NCI-H748 (cell line): ENCODE data around the gene IFNL4.
"Not testable (repeated sequence)": the region's sequence is repeated elsewhere in the genome, so short reads cannot be mapped to it uniquely, and the experiment has no call there.

Source experiments
- DNase-seq: peaks from one replicate; lab custom pipeline; 2025; ENCODE audit not compliant: unreplicated experiment; lab: John Stamatoyannopoulos, UW

The IFNL4 gene

DNA sequence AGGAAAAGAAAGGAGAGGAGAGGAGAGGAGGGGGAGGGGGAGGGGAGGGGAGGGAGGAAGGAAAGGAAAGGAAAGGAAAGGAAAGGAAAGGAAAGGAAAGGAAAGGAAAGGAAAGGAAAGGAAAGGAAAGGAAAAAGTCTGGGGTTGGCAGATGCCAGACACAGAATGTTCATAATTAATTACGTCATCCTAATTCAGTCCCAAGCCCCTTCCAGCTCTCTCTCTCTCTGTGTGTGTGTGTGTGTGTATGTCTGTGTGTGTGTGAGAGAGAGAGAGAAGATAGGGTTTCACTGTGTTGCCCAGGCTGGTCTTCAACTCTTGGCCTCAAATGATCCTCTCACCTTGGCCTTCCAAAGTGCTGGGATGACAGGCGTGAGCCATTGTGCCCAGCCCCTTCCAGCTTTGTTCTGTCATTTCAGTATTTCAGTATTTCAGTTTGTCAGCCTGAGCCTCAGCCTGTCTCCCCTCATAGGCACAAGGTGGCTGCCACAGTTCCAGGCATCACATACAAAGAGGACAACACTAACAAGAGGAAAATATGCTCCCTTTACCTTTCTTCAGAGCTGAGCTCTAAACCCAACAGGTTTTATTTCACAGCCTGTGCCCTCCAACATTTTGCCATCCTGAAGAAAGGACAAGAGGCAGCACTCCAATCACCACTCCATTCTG is 18.4 kb downstream of the IFNL4 start:
- no peak for DNase-seq

DNA sequence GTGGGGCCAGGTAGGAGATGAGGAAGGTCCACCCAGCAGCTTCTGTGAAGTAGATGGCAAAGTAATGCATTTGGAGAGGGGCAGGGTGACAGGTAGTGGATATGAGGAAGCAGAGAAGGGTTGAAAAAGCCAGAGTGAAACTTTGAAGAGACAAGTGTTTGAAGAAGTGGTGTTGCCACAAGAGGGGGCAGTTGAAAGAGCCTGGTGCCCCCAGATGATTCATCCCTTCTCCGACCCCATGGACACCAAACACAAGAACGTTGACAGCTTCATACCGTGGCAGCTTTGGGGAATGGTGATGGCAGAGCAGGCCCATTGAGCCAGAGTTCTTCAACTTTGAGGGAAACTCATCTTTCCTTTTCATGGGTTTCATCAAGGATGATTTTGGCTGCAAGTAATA is 23.7 kb downstream of the IFNL4 start:
- DNase-seq: no peak

DNA sequence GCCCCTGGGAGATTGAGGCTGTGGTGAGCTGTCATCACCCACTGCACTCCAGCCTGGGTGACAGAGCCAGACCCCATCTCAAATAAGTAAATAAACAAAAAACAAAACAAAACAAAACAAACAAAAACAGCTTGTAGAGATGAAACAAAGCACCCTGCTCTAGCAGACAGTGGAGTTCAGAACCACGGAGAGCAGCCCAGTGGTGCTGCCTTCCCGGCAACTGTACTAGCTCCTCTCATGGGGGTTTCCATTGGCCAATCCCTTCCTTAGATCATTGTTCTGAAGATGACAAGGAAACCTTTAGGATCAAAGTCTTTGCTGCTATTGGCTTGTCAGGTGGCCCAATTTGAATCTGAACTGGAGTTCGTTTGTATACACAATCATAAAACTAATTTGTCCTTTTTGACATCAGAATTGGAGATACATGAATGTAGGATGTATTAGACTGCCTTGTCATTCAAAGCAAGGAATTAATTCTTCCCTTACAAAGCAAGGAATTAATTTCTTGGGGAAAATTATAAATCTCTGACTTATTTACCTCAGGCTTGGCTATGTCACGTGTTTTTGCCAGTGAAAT is 24.9 kb downstream of the IFNL4 start:
- DNase-seq: no peak

DNA sequence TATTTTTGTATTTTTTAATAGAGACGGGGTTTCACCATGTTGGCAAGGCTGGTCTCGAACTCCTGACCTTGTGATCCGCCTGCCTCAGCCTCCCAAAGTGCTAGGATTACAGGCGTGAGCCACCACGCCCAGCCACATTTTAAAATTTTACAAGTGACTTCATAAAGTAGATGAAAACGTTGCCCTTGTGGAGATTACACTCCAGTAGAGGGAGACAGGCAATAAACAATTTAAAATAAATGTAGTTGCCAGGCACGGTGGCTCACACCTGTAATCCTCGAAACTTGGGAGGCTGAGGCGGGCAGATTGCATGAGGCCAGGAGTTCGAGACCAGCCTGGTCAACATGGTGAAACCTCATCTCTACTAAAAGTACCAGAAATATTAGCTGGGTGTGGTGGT is 29.5 kb downstream of the IFNL4 start:
- DNase-seq: not testable (repeated sequence)

DNA sequence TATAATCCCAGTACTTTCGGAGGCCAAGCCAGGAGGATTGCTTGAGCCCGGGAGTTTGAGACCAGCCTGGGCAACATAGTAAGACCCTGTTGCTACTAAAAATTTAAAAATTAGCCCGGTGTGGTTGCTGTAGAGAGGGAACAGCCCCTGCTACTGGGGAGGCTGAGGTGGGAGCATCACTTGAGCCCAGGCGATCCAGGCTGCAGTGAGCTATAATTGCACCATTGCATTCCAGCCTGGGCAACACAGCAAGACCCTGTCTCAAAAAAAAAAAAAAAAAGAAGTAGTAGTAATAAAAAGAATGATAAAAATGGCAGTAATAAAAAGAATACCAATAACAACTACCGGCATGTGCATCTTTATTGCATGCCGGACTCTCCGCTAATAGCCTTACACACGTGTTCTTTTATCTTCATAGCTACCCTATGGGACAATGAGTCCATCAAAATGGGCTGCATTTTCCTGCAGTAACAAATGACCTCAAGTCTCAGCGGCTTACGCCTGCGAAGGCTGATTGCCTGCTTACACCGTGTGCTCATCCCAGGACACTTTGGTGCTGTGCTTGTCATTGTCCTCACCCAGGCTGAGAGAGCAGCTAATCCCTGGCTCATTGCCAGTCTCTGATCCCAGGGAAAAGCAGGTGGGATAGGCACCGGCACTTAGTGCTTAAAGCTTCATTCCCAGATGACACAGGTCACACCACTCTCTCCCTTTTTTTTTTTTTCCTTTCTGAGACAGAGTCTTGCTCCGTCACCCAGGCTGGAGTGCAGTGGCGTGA is 30.2 kb downstream of the IFNL4 start:
- DNase-seq: peak; percentile 71

DNA sequence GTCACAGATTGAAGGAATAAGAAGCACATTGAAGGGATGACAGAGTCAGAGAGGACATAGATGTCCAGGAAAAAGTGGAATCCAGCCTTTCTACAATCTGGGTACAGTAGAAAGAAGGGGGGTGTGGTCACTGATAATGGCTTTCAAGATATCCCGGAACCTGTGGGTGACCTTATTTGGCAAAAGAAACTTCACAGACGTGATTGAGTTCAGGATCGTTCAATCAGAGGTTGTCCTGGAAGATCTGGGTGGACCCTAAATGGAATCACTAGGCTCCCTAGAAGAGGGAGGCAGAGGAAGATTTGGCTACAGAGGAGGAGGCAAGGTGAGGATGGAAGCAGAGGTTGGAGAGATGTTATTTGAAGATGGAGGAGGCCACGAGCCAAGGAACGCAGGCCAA is 31.6 kb downstream of the IFNL4 start:
- DNase-seq: no peak

DNA sequence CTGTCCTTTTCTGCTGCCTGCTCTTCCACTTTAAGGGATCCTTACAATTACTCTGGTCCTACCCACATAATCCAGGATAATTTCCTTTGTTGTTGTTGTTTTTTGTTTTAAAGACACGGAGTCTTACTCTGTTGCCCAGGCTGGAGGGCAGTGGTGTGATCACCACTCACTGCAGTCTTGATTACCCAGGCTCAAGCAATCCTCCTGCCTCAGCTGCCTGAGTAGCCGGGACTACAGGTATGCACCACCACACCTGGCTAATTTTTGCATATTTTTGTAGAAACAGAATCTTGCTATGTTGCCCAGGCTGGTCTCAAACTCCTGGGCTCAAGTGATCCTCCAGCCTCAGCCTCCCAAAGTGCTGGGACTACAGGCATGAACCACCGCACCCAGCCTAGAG is 33.3 kb downstream of the IFNL4 start:
- not testable (repeated sequence) for DNase-seq

DNA sequence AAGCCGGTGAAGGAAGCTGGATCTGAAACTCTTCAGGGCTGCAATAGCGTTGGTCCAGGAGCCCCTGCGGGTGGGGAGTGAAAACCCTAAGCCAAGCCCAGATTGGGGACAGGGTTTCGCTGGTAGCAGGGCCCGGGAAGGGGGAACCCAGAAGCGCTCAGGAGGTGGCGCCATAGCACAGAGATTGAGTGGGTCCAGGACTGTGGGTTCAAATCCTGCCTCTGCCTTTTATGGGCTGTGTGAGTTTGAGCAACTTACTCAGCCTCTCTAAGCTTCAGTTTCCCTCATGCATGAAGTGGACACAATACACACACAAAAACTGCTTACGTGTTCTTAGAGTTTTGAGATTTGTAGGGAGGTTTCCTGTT is 36.3 kb downstream of the IFNL4 start:
- DNase-seq: peak; percentile 46

DNA sequence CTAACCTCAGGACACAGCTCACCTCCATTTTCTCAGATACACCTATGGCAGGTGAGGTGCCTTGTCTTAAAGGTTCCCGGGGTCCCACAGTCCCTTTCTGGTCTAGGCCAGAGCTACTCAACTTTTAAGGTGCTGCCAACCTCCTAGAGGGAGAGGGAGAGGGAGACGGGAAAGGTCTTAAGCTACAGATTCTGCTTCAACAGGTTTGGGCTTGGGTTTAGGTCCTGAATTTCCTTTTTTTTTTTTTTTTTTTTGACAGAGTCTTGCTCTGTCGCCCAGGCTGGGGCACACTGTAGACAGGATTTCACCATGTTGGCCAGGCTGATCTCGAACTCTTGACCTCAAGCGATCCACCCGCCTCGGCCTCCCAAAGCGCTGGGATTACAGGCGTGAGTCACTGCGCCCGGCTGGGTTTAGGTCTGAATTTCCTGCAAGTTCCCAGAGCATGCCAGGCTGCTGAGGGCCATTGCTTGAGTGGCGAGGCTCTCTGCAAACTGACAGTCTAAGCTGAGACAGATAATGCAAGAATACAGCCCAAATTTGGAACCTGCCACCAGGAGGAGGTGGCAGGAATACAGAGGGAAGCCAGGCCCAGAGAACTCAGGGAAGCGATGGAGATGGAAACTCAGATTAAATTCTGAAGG is 36.8 kb downstream of the IFNL4 start:
- DNase-seq: no peak

DNA sequence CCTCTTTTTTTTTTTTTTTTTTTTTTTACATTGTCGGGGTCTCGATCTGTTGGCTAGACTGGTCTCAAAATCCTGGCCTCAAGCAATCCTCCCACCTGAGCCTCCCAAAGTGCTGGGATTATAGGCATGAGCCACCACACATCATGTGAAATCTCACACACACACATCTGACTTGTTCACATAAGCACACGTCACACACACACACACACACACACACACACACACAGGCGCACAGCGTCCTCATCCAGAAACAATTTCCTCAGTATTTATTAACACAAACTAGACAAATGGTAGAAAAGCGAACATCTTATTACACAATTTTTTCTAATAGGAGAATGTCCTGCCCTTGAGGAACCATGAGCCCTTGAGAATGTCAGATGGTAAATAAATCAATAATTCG is 39.5 kb downstream of the IFNL4 start:
- no peak for DNase-seq

DNA sequence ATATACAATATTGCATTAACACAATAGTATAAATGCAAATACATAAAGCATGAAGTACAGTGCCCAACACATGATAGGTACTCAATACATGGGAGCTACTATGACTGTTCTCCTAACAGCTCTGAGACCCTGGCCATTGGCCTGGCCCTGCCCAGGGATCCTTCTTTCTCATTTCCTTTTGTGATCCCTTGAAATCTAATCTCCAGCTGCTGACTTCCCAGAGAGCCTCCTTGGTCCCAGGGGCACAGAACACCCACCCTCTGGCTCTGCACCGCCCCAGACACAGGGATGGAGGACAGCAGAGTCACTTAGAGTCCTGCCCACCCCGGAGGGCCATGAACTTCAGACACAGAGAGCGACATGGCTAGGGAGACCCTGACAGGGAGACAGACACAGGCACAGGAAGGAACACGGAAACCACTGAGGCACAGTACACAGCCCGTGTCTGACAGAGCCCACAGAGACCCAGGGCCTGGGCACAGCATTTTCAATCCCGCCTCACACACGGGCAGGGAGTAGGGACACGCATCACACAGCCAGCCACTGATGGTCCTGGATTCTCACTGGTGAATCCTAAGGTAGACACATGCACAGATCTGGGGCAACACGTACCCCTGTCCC is 40.4 kb downstream of the IFNL4 start:
- no peak for DNase-seq

DNA sequence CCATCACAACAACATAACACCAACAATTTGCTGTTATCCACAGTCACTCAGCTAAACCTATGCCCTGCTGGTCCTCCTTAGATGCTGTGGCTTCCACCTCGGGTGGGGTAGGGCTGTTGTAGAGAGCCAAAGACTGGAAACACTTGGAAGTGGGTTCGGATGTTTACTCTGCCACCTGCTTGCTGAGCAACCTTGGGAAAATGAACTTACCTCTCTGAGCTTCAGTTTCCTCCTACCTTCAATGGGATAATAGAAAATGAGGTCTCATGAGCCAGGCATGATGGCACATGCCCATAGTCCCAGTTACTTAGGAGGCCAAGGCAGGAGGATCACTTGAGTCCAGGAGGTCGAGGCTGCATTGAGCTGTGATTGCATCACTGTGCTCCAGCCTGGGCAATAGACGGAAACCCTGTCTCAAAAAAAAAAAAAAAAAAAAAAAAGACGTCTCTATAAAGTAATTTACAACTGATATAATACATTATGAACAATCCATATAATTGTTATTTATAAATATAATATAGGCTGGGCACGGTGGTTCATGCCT is 41.3 kb downstream of the IFNL4 start:
- no peak for DNase-seq

DNA sequence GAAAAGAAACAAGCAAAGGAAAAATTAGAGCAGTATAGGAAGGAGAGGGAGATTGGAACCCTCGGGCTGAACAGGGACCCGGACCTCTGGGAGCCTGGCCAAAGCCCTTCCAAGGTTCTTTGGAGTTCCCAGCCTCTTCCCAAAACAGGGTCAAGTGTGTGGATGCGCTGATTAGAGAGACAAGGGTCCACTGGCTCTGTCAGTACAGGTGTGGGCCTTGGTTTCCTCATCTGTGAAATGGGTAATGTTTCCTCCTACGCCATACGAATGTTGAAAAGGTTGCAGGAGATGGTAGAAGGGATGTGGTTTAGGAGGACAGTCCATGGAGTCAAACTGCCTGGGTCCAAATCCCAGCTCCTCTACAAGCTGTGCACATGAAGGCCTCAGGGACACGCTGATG is 42.5 kb downstream of the IFNL4 start:
- DNase-seq: no peak

DNA sequence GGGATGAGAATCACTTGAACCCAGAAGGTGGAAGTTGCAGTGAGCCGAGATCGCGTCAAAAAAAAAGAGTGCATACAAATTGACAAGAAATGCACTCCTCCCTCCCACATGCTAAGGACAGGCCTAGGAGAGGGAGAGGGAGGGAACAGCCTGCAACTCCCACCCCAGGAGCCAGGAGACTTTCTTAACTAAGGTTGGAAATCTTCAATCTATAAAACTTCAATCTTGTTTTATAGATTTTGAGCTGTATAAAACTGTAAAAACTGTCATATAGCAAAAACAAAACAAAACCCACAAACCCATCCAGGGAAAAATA is 43.2 kb downstream of the IFNL4 start:
- no peak for DNase-seq

DNA sequence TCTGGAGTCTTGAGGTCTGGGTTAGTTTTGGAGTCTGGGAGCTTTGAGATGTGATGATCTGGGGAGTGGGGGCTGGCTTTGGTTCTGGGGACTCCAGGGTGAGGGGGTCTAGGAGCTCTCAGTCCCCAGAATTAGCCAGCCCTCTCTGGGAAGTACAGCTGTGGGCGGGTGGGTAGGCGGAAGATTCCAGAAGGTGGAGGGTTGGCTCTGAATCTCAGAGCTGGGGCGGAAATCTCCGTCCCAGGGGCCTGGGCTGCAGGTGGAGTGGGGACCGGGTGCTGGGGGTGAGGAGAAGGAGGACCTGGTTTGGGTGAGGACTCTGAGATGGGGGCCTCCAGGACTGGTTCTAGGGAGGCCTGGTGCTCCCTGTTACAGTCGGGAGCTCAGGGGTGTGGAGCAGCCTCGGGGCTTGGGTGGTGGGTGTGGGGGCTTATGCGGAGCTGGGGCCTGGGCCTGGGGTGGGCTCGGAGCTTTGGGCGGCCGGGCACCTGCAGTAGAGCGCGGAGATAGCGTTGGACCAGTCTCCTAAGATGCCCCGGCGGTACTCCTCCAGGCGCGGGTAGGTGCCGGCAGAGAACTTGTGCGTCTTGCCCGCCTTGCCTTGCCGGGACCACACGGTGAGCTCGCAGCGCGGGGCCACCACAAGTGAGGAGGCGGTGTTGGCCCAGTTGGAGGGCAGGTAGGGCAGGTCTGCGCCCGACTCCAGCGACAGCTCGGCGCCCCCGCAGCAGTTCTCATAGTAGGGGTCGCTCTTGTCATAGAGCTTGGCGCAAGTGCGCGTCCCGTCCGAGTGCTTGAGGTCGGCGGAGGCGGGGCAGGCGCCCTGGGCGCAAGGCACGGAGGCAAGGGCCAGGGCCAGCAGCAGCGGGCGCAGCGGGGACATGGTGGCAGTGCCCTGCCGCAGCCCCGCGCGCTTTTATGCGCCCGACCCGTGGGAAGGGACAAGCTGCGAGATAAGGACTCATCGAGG is 45.0 kb downstream of the IFNL4 start, which contains the start of gene SYCN:
Gene SYCN, minus strand, starts transcription at position 892 of the 970 bp plus-strand sequence. Its CDS starts 9 bp downstream, at position 883.
- no peak for DNase-seq

DNA sequence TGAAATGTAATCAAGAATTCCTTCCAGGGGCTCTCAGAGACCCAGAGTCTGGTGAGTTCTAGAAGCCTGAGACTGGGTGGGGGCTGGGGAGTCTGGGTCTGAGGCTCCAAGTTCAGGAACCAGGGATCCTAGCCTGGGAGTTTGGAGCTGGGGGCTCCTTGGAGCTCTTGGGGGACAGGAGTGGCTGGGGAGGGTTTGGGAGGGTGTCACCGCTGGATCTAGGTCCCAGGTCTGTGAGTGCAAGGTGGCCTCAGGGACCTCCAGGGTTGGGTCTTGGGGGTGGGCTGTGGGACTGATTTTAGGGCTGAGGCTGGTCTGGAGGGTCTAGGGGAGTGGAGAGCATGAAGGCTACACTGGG is 45.7 kb downstream of the IFNL4 start:
- DNase-seq: no peak

DNA sequence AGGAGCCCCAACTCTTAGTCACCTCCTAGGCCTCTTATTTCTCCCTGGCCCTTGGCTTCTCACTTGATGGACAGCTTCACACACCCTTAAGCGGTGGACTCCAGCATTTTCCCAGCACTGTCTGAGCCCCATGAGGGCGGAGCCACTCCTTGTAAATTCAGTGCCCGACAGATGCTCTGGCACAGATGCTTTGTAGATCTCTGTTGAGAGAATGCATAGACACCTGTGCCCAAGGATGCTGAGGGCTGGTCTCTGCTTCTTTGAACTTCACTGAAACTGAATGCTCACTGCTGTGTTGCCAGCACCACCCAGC is 47.9 kb downstream of the IFNL4 start:
- no peak for DNase-seq

DNA sequence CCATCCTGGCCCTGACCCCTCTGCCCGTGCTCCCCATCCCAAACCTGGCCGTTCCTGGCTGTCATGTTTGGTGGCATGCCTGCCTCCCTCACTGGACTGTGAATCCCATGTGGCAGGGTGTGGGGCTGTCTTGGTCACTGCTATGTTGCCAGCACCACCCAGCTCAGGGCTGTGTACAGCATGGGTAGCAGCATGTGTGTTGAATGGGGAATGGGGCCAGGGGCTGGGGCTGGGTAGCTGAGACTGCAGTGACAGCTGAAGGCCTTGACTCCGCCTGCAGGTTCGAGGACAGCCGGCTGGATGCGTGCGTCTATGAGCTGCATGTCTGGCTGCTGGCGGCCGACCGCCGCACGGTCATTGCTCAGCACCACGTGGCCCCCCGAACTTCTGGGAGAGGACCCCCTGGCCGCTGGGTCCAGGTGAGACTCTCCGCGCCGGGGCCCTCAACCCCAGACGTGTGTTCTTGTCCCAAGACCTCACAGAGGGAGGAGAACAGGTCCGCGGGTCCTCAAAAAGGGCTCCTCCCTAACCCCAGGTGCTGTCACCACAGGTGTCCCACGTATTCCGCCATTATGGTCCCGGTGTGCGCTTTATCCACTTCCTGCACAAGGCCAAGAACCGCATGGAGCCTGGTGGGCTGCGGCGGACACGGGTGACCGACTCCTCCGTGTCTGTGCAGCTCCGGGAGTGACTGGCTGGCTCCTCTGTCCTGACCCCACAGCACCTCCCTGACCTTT is 48.4 kb downstream of the IFNL4 start:
- DNase-seq: no peak

DNA sequence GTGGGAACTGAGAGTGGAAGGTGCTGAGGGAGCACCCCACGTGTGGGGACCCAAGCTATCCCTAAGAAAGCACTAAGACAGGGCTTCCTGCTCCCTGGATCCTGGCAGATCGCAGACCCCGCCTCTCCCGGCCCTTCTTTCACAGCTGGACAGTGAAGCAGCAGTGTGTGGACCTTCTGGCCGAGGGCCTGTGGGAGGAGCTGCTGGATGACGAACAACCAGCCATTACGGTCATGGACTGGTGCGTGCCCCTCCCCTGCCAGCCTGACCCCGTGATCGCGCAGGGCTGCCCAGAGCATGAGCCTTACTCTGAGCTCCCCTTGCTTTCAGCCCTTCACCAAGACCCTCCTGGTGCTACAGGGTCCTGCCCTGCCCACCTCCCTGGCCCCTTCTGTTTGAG is 49.6 kb downstream of the IFNL4 start:
- DNase-seq: no peak

DNA sequence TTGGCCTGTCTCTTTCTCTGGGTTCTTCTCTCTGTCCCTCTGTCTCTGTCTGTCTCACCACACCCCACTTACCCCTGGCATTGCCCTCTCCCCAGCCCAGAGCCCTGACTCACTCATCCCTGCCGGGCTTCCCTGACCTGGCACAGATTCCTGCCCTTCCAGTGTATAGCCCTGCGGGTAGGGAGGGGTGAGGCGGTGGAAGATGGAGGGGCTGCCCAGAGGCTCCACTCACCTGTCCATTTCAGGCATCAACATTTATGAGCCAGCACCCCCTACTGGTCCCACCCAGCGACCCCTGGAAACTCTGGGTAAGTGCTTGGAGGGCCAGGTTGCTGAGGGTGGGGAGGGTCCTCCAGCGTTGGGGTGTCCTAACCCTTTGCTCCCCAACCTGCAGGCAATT is 50.8 kb downstream of the IFNL4 start:
- DNase-seq: no peak
